ENCODE data around the gene LRP1B. TPM values are rescaled to one million over a fixed set of nuclear protein-coding genes. Genes with fewer than 3 reads are reported as not detected.

The LRP1B gene
- total RNA-seq, 4 donors from 2014 or later: 1.2 to 3.3 (median 2.6) TPM

GRCh38 chr2:140200764-140201163 lies 1930.1 kb downstream of the LRP1B start:
- no peaks in the 10 kb centered on the region for H3K27me3 ChIP-seq
- WGBS, 2 donors: 46 to 62% methylated on average over 2 of the region's 2 CpGs

GRCh38 chr2:140200307-140200706 lies 1930.5 kb downstream of the LRP1B start:
- H3K36me3 ChIP-seq: no peaks in the 10 kb centered on the region
- no peaks in the 10 kb centered on the region for H3K4me1 ChIP-seq
- no peaks in the 10 kb centered on the region for H3K9me3 ChIP-seq
- no peaks in the 10 kb centered on the region for H3K27me3 ChIP-seq
- DNase-seq (ENCODE audit: low spot score in 2 of 2): no peak
- 37 to 80% methylated on average over 1 of the region's 1 CpG for WGBS, 2 donors
- H3K27ac ChIP-seq: no peak overlapping the region
- no peak for TF ChIP-seq EP300 (IDR thresholded peaks at IDR 0.05)
- no peak for TF ChIP-seq CTCF (IDR thresholded peaks at IDR 0.05)
- TF ChIP-seq POLR2A (IDR thresholded peaks at IDR 0.05): no peak
- H3K4me3 ChIP-seq: no peak overlapping the region

More at GRCh38 chr2:140200764-140201163, 1930.1 kb downstream of the LRP1B start:
- no peak for DNase-seq (ENCODE audit: low spot score in 2 of 2)
- TF ChIP-seq EP300 (IDR thresholded peaks at IDR 0.05): no peak
- Histone ChIP-seq H3K4me3 (no peak overlapping the region), H3K36me3 (no peaks in the 10 kb centered on the region), H3K4me1 (no peaks in the 10 kb centered on the region), H3K9me3 (no peaks in the 10 kb centered on the region), H3K27ac (no peak overlapping the region)

GRCh38 chr2:140199312-140199711 lies 1931.5 kb downstream of the LRP1B start:
- Histone ChIP-seq H3K27ac (no peak overlapping the region), H3K4me3 (no peak overlapping the region), H3K27me3 (no peaks in the 10 kb centered on the region), H3K36me3 (no peaks in the 10 kb centered on the region), H3K4me1 (no peaks in the 10 kb centered on the region), H3K9me3 (no peaks in the 10 kb centered on the region)
- TF ChIP-seq EP300 (IDR thresholded peaks at IDR 0.05) (no peak), POLR2A (IDR thresholded peaks at IDR 0.05) (no peak), CTCF (IDR thresholded peaks at IDR 0.05) (no peak)
- no peak for DNase-seq (ENCODE audit: low spot score in 2 of 2)
- WGBS, 2 donors: 93 to 94% methylated on average over 1 of the region's 1 CpG

- TF ChIP-seq CTCF (IDR thresholded peaks at IDR 0.05) (no peak), POLR2A (IDR thresholded peaks at IDR 0.05) (no peak), EP300 (IDR thresholded peaks at IDR 0.05) (no peak)
- no peak overlapping the region for H3K4me3 ChIP-seq
- WGBS, 2 donors: 81 to 85% methylated on average over 4 of the region's 4 CpGs
These were observed 1943.7 kb downstream of the LRP1B start for GRCh38 chr2:140187086-140187485.

GRCh38 chr2:140186313-140186712 lies 1944.5 kb downstream of the LRP1B start:
- Histone ChIP-seq H3K27me3 (no peaks in the 10 kb centered on the region), H3K4me3 (no peak overlapping the region), H3K4me1 (no peaks in the 10 kb centered on the region), H3K36me3 (no peaks in the 10 kb centered on the region), H3K9me3 (no peaks in the 10 kb centered on the region), H3K27ac (no peak overlapping the region)
- no peak for TF ChIP-seq EP300 (IDR thresholded peaks at IDR 0.05)
- TF ChIP-seq CTCF (IDR thresholded peaks at IDR 0.05): no peak
- no peak for TF ChIP-seq POLR2A (IDR thresholded peaks at IDR 0.05)
- WGBS, 2 donors: 55 to 56% methylated on average over 4 of the region's 4 CpGs
- no peak for DNase-seq (ENCODE audit: low spot score in 2 of 2)

More at GRCh38 chr2:140187086-140187485, 1943.7 kb downstream of the LRP1B start:
- no peaks in the 10 kb centered on the region for H3K4me1 ChIP-seq
- no peaks in the 10 kb centered on the region for H3K9me3 ChIP-seq
- H3K27me3 ChIP-seq: no peaks in the 10 kb centered on the region
- no peak for DNase-seq (ENCODE audit: low spot score in 2 of 2)
- H3K36me3 ChIP-seq: no peaks in the 10 kb centered on the region
- H3K27ac ChIP-seq: no peak overlapping the region

- Histone ChIP-seq H3K27ac (no peak overlapping the region), H3K4me3 (no peak overlapping the region), H3K36me3 (no peaks in the 10 kb centered on the region), H3K27me3 (no peaks in the 10 kb centered on the region), H3K4me1 (no peaks in the 10 kb centered on the region), H3K9me3 (no peaks in the 10 kb centered on the region)
- no peak for DNase-seq (ENCODE audit: low spot score in 2 of 2)
- TF ChIP-seq EP300 (IDR thresholded peaks at IDR 0.05) (no peak), CTCF (IDR thresholded peaks at IDR 0.05) (no peak), POLR2A (IDR thresholded peaks at IDR 0.05) (no peak)
These were observed 1945.7 kb downstream of the LRP1B start for GRCh38 chr2:140185076-140185475.

All from tibial nerve (tissue), 4 donors.